Heart right ventricle (tissue), 16 donors: ENCODE measurements around the gene TRPM3. TPM values are rescaled to one million over a fixed set of nuclear protein-coding genes. Genes with fewer than 3 reads are reported as not detected.

Experiments used
- ATAC-seq, 8 donors: fragments of 200-7000 bp; cut with Tn5 transposase; one replicate each; pipeline ENCODE4 v1.9.1; 2020; ENCODE audit warnings: mild to moderate bottlenecking in 8 of 8, moderate library complexity in 8 of 8, moderate number of reproducible peaks in 1 of 8
- DNase-seq, 2 donors: peaks; one replicate each; pipeline ENCODE4 v3.0.0-alpha.2; 2020
- H3K27ac ChIP-seq, 10 donors: fragments of 200-600 bp; sonication (generic) in 2 of 10; one replicate each; pipeline versions ENCODE4 v1.5.0 to v1.8.0; 2020 to 2022; ENCODE audit warnings: mild to moderate bottlenecking in 3 of 10
- H3K27me3 ChIP-seq, 7 donors: fragments of 200-600 bp; one replicate each; pipeline ENCODE4 v1.8.0; 2021 to 2022; ENCODE audit warnings: mild to moderate bottlenecking in 2 of 7
- H3K36me3 ChIP-seq, 9 donors: fragments of 200-600 bp; sonication (generic) in 1 of 9; one replicate each; pipeline versions ENCODE4 v1.5.0 to v1.8.0; 2020 to 2022; ENCODE audit warnings: mild to moderate bottlenecking in 2 of 9
- H3K4me1 ChIP-seq, 9 donors: fragments of 200-600 bp; sonication (generic) in 1 of 9; one replicate each; pipeline versions ENCODE4 v1.5.0 to v1.8.0; 2020 to 2022; ENCODE audit warnings: mild to moderate bottlenecking in 4 of 9
- H3K4me3 ChIP-seq, 10 donors: fragments of 200-600 bp; sonication (generic) in 2 of 10; one replicate each; pipeline versions ENCODE4 v1.5.0 to v1.8.0; 2020 to 2022; ENCODE audit warnings: mild to moderate bottlenecking in 7 of 10, moderate library complexity in 2 of 10
- H3K9me3 ChIP-seq, 11 donors: fragments of 200-600 bp in 10 of 11; sonication (generic) in 2 of 11; one replicate each; pipeline versions ENCODE4 v1.5.0 to v1.8.0; 2013 to 2022; ENCODE audit warnings: mild to moderate bottlenecking in 2 of 11, control low read depth in 1 of 11, moderate library complexity in 1 of 11
- CTCF ChIP-seq, 9 donors: fragments of 200-600 bp; sonication (generic) in 2 of 9; IDR thresholded peaks; one replicate each; pipeline versions ENCODE4 v1.5.0 to v1.8.0; 2021 to 2022; ENCODE audit warnings: antibody characterized with exemption in 9 of 9, mild to moderate bottlenecking in 5 of 9, moderate library complexity in 1 of 9
- WGBS, 2 donors: extraction: QIAGEN DNeasy Blood & Tissue Kit; methylation state at CpG; one replicate each; pipeline ENCODE4 v1.1.7; 2013; ENCODE audit warnings: inconsistent platforms in 1 of 2; 5-methylcytosine and 5-hydroxymethylcytosine counted together
- intact Hi-C, 10 donors: fragments of 100-400 bp; cut with DNase I; formaldehyde crosslinking; loops; one replicate each; pipeline versions ENCODE4 v1.11.1 to v1.14.2; 2022
- polyA plus RNA-seq, 2 donors: library from polyadenylated mRNA; stranded (reverse); fragments of 200-250 nt; gene quantifications; one replicate each; pipeline ENCODE4 v1.2.3, GENCODE V29; 2013
- total RNA-seq, 10 donors: library from RNA; stranded (reverse); fragmentation: NEBNext Ultra II Directional in 3 of 10; extraction: Animal tissue kit (Norgen Biotek cat#: 25700) in 3 of 10; gene quantifications; one replicate each; pipeline versions ENCODE4 v1.2.1 to v1.2.4, GENCODE V29; 2021 to 2023
- donor health status: Arrhythmogenic right ventricular cardiomyopathy.
- donor health status: ischemic (EF 13 %, LVEDD 7.1; RV severe dilation, severe dysfunction).
- donor health status: healthy with polysubstance abuse.
- donor health status: DM: no; HTN: yes; CAD: no.
- donor health status: DM: no; HTN: no; CAD: no.
- donor health status: ischemic (EF 25% LVEDD 6.9; RV normal size, moderate dysfunction).
- donor health status: ischemic (EF 25% LVEDD 5.7; RV mildly dilated, moderate dysfunction).
- donor health status: healthy.
- donor health status: DM: yes; HTN: yes; CAD: no.
- donor health status: Ischemic cardiomyopathy.
- donor health status: ischemic (EF 35%, LVEDD 5.7; RV mildly dilated, moderate dysfunction).
- donor health status: nonischemic (EF 11% LVEDD 7.7; RV severe dilation, severe dysfunction).
- donor health status: DM: yes; HTN: yes; CAD: no.
- donor health status: PGD.
- donor health status: ischemic (EF 29% LVEDD 5.4; RV normal size, mild dysfunction).
- donor health status: nonischemic (EF 23%, LVEDD 6.1; RV moderate dilation, normal function).

TRPM3 gene
- total and polyA plus RNA-seq, 12 donors = 0.05 to 1.3 (median 0.16) TPM; not detected in 1

- Histone ChIP-seq H3K27ac (no peak overlapping the region), H3K36me3 (no peaks in the 10 kb centered on the region), H3K9me3 (no peaks in the 10 kb centered on the region), H3K4me3 (no peak overlapping the region), H3K4me1 (no peaks in the 10 kb centered on the region), H3K27me3 (peaks cover 0 to 2% (median 0%) of the 10 kb centered on the region in 7 donors)
- ATAC-seq (no peak), DNase-seq (no peak)
- WGBS, 2 donors = 69 to 76% methylated on average over 6 of the region's 6 CpGs
- TF ChIP-seq CTCF (IDR thresholded peaks at IDR 0.05) = no peak
- intact Hi-C loops = no loop called here
Measured at GRCh38 chr9:71025201-71025600, 96.2 kb downstream of the TRPM3 start.

GRCh38 chr9:71010258-71010657 is 111.2 kb downstream of the TRPM3 start:
- no peak overlapping the region for H3K27ac ChIP-seq
- no peaks in the 10 kb centered on the region for H3K4me1 ChIP-seq
- no peak for ATAC-seq
- H3K9me3 ChIP-seq = peaks cover 0 to 13% (median 7%) of the 10 kb centered on the region in 11 donors
- DNase-seq = no peak
- H3K27me3 ChIP-seq = no peaks in the 10 kb centered on the region
- TF ChIP-seq CTCF (IDR thresholded peaks at IDR 0.05) = no peak
- no peaks in the 10 kb centered on the region for H3K36me3 ChIP-seq
- H3K4me3 ChIP-seq = no peak overlapping the region
- WGBS, 2 donors = 80 to 86% methylated on average over 3 of the region's 3 CpGs
- intact Hi-C loops = no loop called here

GRCh38 chr9:71005456-71005855 is 116.0 kb downstream of the TRPM3 start:
- H3K4me3 ChIP-seq = no peak overlapping the region
- no peaks in the 10 kb centered on the region for H3K27me3 ChIP-seq
- no peaks in the 10 kb centered on the region for H3K36me3 ChIP-seq
- H3K9me3 ChIP-seq = peaks cover 0 to 28% (median 19%) of the 10 kb centered on the region in 11 donors
- H3K4me1 ChIP-seq = no peaks in the 10 kb centered on the region
- no peak for ATAC-seq
- WGBS, 2 donors = 88 to 91% methylated on average over 2 of the region's 2 CpGs
- no peak for DNase-seq
- no peak for TF ChIP-seq CTCF (IDR thresholded peaks at IDR 0.05)
- H3K27ac ChIP-seq = no peak overlapping the region
- intact Hi-C loops = loop anchor here in 1 of 10 donors (10.0 kb wide), 1 partner anchor 361 kb away; no protein-coding TSS in a partner anchor

- H3K4me1 ChIP-seq = no peaks in the 10 kb centered on the region
- H3K9me3 ChIP-seq = peaks cover 0 to 28% (median 19%) of the 10 kb centered on the region in 11 donors
- no peak for TF ChIP-seq CTCF (IDR thresholded peaks at IDR 0.05)
- H3K27ac ChIP-seq = no peak overlapping the region
- WGBS, 2 donors = 97 to 99% methylated on average over 4 of the region's 4 CpGs
- H3K27me3 ChIP-seq = no peaks in the 10 kb centered on the region
- H3K4me3 ChIP-seq = no peak overlapping the region
- no peaks in the 10 kb centered on the region for H3K36me3 ChIP-seq
- ATAC-seq = no peak
- intact Hi-C loops = loop anchor here in 5 of 10 donors (5.0 to 10.0 kb wide), 3 partner anchors 77 to 362 kb away; no protein-coding TSS in a partner anchor
- DNase-seq = no peak
Measured at GRCh38 chr9:71004196-71004595, 117.2 kb downstream of the TRPM3 start.
